GM12873 (cell line): ENCODE measurements around the gene MIDN.
A peak's percentile ranks its signal among the peaks of the same experiment; 100 is the strongest.

Experiments used
- TF ChIP-seq, protein P1 (sequence below): IDR thresholded peaks from 2 replicates; pipeline ENCODE4 v1.5.1; 2012; ENCODE audit warnings: low read depth, mild to moderate bottlenecking, moderate library complexity, low read length, control low read depth; ENCODE audit not compliant: insufficient read depth; ENCODE audit errors: missing control alignments

MIDN gene

DNA sequence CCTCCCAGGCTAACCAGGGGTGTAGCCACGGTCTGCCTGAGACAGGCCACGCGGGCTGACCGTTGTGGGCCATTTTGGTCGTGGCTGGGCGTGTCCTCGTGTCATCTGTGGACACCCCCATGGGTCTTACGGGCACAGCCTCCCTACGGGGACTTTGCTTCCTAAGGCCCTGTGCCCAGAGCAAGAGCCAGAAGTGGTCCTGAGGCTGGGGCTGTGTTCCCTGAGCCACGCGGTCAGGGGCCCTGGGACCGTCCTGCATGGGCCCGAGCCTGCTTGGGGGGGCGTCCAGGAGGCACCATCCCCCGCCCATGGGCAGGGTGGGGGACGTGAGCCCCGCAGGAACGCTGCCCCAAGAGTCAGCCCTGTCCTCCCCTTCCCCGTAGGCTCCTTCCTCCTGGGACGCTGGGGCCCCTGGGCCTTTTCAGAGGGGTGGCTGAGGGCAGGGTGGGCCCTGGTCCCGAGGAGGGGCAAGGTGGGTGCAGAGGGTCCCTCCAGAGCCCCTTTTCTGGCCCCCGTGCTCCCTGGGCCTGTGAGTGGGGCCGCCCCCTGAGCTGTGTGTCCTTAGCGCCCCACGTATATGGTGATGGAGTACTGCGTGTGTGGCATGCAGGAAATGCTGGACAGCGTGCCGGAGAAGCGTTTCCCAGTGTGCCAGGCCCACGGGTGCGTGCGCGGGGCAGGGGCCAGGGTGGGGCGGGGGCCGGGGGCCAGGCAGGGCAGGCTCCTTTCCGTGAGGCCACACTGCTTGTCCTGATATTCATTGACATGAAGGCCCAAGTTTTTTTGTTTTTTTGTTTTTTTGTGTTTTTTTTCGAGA is 29.4 kb upstream of the MIDN start:
- TF ChIP-seq, protein P1, sequence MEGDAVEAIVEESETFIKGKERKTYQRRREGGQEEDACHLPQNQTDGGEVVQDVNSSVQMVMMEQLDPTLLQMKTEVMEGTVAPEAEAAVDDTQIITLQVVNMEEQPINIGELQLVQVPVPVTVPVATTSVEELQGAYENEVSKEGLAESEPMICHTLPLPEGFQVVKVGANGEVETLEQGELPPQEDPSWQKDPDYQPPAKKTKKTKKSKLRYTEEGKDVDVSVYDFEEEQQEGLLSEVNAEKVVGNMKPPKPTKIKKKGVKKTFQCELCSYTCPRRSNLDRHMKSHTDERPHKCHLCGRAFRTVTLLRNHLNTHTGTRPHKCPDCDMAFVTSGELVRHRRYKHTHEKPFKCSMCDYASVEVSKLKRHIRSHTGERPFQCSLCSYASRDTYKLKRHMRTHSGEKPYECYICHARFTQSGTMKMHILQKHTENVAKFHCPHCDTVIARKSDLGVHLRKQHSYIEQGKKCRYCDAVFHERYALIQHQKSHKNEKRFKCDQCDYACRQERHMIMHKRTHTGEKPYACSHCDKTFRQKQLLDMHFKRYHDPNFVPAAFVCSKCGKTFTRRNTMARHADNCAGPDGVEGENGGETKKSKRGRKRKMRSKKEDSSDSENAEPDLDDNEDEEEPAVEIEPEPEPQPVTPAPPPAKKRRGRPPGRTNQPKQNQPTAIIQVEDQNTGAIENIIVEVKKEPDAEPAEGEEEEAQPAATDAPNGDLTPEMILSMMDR: no peak

DNA sequence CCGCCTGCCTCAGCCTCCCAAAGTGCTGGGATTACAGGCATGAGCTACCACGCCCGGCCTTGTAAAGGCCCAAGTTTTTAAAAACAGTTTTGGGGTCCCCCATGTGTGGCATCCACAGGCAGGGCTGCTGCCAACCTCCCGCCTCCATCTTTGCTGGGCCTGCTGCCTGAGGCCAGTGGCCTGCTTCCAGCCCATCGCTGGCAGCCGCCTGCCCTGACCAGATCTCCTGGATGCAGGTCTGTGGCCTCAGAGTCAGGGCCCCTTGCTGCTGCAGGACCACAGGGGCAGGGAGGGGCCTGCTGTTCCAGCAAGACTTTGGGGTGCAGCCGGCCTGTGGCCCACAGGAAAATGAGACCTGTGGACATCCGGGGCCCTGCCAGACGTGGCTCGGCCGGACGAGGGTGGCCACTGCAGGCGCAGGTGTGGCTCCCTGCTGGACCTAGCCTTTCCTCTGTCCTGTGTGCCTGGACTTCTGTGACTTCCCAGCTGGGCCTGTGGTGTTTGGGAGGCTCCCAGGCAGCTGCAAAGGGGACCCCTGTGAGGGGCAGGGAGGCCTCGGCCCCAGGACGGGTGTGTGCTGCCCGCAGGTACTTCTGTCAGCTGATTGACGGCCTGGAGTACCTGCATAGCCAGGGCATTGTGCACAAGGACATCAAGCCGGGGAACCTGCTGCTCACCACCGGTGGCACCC is 28.5 kb upstream of the MIDN start:
- TF ChIP-seq, protein P1: no peak

DNA sequence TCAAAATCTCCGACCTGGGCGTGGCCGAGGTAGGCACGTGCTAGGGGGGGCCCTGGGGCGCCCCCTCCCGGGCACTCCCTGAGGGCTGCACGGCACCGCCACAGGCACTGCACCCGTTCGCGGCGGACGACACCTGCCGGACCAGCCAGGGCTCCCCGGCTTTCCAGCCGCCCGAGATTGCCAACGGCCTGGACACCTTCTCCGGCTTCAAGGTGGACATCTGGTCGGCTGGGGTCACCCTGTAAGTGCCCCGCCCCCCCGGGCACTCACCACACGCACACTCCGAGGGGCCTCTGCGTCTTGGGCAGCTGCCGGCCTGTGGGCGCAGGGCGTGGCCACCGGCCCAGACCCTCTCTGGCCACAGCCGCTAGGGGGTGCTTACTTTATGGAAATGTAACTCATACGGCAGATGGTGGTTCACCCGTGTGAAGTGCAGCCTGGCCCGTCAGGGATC is 27.9 kb upstream of the MIDN start:
- TF ChIP-seq, protein P1: no peak

DNA sequence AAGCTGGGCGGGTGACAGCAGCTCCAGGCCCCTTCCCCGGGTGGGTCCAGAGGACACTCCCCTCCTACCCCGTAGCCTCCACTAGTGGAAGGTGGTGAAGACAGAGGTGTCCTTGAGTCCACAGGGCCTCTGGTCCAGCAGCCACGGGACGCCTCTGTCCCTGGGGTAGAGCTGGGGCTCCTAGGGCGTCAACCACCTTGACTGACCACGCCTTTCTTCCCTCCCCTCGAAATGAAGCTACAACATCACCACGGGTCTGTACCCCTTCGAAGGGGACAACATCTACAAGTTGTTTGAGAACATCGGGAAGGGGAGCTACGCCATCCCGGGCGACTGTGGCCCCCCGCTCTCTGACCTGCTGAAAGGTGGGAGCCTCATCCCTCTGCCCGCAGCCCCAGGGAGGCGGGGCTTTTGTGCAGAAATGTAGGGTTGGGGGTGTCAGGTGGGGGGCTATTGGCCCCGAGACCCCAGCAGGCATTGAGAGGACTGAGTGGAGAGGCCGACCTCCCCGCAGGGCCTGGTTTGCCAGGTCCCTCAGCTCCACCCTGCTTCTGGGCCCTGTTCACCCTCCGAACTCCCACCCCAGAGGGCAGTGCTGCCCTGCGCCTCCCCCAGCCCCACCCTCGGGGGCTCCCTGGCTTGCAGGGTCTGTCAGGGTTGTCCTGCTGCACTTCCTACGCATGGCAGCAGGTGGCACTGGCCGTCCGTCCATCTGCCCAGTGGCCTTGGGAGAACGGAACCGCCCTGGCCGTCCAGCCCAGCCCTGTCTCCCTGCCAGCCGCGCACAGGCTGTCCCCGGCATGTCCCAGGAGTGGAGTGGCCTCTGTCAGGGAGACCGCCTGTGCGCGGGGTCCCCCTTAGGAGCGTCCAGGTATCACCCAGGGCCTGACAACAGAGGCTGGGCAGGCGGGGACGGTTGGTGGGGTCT is 27.1 kb upstream of the MIDN start:
- TF ChIP-seq, protein P1: peak; percentile 42

DNA sequence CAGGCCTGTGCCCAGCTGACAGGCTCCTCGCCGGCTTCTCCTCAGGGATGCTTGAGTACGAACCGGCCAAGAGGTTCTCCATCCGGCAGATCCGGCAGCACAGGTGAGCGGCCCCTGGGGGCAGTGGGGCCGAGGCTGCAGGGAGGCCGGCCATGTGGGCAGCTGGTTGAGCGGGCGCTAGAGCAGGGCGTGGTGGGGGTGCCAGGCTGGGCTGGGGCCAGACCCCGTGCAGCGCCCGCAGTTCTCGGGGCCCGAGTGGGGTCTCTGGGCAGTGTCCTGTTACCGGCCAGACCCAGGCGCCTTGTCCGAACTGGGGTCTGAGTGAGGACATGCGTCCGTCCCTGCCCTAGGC is 26.5 kb upstream of the MIDN start:
- TF ChIP-seq, protein P1: no peak

DNA sequence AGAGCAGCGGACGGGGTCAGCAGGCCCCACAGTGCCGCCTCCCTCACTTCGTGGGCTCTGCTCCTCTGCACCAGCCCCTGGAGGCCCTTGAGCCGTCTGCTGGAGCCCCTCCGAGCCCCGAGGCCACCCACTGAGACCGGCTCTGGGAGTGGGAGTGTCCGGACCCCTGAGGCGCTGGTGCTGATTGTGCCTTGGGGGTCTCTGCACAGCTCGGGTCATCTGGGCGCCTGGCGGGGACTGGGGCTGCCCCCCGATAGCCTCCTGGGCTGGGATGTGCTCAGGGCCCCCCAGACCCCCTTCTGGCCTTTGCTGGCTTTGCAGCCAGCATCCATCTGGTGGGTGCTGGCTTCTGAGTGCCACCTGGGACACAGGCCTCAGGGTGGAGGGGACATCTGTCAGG is 26.0 kb upstream of the MIDN start:
- TF ChIP-seq, protein P1: peak; percentile 40
